Measurements from ENCODE around the gene GCSH.

Gene GCSH

GRCh38 chr16:81040131-81040530 lies 56.1 kb downstream of the GCSH start:
- FAIRE-seq: no peak

- FAIRE-seq: no peak
Measured at GRCh38 chr16:81036751-81037350, 59.3 kb downstream of the GCSH start.

GRCh38 chr16:81035975-81036750 lies 60.0 kb downstream of the GCSH start:
- FAIRE-seq: no peak

GRCh38 chr16:81035398-81035974 lies 60.7 kb downstream of the GCSH start, which contains the start of gene ATMIN:
ATMIN (plus strand) TSS chr16:81035842; CDS start chr16:81035871, 29 bp downstream.
- no peak for FAIRE-seq
